Nephron (organoid): Measurements from ENCODE around the gene CBR3.
"Not testable (repeated sequence)": the region's sequence is repeated elsewhere in the genome, so short reads cannot be mapped to it uniquely, and the experiment has no call there.

Source experiments
- H3K27ac Mint-ChIP-seq, 3 experiments: 2 replicates each; pipeline ENCODE4 v1.8.0; 2020; ENCODE audit warnings: mixed read lengths in 3 of 3, mild to moderate bottlenecking in 2 of 3, moderate library complexity in 1 of 3
- H3K27me3 Mint-ChIP-seq: 2 replicates; pipeline ENCODE4 v1.8.0; 2021; ENCODE audit warnings: low read depth, mild to moderate bottlenecking, moderate library complexity, mixed read lengths
- H3K36me3 Mint-ChIP-seq: 2 replicates; pipeline ENCODE4 v1.8.0; 2020; ENCODE audit warnings: low read depth, mixed read lengths
- H3K4me1 Mint-ChIP-seq: 2 replicates; pipeline ENCODE4 v1.8.0; 2020; ENCODE audit warnings: mixed read lengths
- H3K4me3 Mint-ChIP-seq, 3 experiments: 2 replicates each; pipeline ENCODE4 v1.8.0; 2020; ENCODE audit warnings: mild to moderate bottlenecking in 3 of 3, mixed read lengths in 3 of 3, moderate library complexity in 2 of 3
- H3K9me3 Mint-ChIP-seq: 2 replicates; pipeline ENCODE4 v1.8.0; 2020; ENCODE audit warnings: mixed read lengths
- TF ChIP-seq, protein P1 (sequence below), 3 experiments: fragments of 200-600 bp; sonication (generic); IDR thresholded peaks; one replicate each; pipeline ENCODE4 v1.5.0; 2021; ENCODE audit warnings: antibody characterized with exemption in 3 of 3; ENCODE audit not compliant: unreplicated experiment in 3 of 3

CBR3 gene

DNA sequence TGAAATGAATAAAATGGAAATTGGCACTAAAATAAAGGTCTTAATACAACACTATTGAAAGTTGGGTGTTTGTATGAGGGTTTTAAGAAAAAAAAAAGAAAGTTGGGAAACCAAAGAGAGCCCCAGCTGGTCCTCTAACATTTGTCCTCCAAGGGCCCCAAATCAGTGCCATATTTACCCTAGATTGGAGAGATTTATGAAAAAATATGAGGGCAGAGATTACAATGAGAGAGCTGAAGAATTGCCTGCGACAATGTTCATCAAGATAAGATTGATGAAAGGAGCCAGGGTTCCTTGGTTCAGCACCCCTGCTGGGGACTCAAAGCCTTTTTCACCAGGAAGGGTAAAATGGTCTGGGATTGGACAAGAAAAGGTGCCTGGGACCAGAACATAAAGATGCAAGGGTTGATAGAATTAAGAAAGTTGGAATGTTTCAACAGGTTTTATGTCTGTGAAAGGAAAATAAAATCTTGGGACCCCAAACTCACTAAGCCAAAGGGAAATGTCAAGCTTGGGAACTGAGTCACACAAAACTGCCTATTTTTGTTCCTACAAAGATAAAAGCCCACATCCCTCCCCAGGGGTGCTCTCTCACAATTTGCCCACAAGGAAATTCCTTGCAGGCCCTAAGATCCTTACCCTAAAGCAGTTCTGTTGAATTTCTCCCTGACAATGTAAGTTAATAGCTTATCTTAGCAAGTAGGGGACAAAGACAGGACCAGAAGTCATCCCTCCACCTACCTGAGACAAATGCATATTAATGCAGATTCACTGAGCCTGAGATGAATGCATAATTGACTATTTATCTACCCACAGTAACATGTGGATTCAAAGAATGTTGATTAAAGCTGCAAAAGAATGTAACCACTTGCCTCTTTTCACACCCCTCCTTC, 38.2 kb upstream of the CBR3 start:
- Mint-ChIP-seq H3K27ac (peak overlapping the region in 1 of 3 experiments; percentile 95), H3K9me3 (peaks cover 12% of the 10 kb centered on the region), H3K4me1 (no peaks in the 10 kb centered on the region), H3K4me3 (no peak overlapping the region), H3K27me3 (peaks cover 21% of the 10 kb centered on the region), H3K36me3 (peaks cover 6% of the 10 kb centered on the region)
- TF ChIP-seq, protein P1, sequence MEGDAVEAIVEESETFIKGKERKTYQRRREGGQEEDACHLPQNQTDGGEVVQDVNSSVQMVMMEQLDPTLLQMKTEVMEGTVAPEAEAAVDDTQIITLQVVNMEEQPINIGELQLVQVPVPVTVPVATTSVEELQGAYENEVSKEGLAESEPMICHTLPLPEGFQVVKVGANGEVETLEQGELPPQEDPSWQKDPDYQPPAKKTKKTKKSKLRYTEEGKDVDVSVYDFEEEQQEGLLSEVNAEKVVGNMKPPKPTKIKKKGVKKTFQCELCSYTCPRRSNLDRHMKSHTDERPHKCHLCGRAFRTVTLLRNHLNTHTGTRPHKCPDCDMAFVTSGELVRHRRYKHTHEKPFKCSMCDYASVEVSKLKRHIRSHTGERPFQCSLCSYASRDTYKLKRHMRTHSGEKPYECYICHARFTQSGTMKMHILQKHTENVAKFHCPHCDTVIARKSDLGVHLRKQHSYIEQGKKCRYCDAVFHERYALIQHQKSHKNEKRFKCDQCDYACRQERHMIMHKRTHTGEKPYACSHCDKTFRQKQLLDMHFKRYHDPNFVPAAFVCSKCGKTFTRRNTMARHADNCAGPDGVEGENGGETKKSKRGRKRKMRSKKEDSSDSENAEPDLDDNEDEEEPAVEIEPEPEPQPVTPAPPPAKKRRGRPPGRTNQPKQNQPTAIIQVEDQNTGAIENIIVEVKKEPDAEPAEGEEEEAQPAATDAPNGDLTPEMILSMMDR (IDR thresholded peaks at IDR 0.05; ENCODE audit: unreplicated experiment in 3 of 3), result no peak

DNA sequence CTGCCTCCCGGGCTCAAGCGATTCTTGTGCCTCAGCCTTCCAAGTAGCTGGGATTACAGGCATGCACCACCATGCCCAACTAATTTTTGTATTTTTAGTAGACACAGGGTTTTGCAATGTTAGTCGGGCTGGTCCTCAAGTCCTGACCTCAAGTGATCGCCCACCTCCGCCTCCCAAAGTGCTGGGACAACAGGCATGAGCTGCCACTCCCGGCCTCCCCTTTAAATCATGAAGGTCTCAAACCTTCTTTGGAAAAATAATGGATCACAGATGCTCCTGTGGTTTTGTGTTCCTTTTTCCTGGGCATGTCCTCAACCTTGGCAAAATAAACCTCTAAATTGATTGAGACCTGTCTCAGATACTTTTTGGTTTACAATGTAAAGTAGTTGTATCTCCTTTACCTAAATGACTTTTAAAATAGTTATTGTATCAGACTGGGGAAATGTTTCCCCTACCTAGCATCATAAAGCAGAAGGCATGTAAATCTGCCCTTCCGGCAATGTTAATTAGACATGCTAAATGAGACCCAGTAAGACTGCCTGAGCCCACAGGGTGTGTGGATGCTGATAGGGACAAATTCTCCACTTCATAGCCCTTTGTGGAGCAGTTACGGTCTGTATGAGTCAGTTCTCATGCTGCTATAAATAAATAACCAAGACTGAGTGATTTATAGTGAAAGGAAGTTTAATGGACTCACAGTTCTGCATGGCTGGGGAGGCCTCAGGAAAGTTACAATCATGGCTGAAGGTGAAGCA, 37.3 kb upstream of the CBR3 start:
- Mint-ChIP-seq H3K4me1 (no peaks in the 10 kb centered on the region), H3K27me3 (peaks cover 24% of the 10 kb centered on the region), H3K4me3 (no peak overlapping the region), H3K9me3 (peaks cover 14% of the 10 kb centered on the region), H3K36me3 (peaks cover 6% of the 10 kb centered on the region), H3K27ac (peak overlapping the region; percentile 83 to 95 (median 91))
- TF ChIP-seq, protein P1 (IDR thresholded peaks at IDR 0.05; ENCODE audit: unreplicated experiment in 3 of 3), result no peak

DNA sequence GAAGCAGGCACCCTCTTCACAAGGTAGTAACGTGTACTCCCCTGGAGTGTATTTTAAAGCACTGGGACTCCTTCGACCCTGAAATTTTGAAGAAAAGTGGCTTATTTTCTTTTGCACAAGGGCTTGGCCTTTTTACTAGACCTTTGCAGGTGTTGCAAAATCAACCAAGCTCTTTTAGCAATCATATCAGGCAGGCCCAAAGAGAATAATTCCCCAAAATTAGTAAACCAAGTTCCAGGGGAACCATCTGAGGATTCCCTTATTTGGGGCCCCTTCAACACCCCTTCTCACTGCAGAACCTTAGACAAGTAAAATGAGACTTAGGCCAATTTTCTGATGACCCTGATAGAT, 36.7 kb upstream of the CBR3 start:
- no peaks in the 10 kb centered on the region for H3K4me1 Mint-ChIP-seq
- peaks cover 15% of the 10 kb centered on the region for H3K9me3 Mint-ChIP-seq
- no peak overlapping the region for H3K4me3 Mint-ChIP-seq
- H3K27me3 Mint-ChIP-seq, result peaks cover 25% of the 10 kb centered on the region
- H3K36me3 Mint-ChIP-seq, result peaks cover 6% of the 10 kb centered on the region
- TF ChIP-seq, protein P1 (IDR thresholded peaks at IDR 0.05; ENCODE audit: unreplicated experiment in 3 of 3), result no peak
- peak overlapping the region; percentile 83 to 95 (median 91) for H3K27ac Mint-ChIP-seq

DNA sequence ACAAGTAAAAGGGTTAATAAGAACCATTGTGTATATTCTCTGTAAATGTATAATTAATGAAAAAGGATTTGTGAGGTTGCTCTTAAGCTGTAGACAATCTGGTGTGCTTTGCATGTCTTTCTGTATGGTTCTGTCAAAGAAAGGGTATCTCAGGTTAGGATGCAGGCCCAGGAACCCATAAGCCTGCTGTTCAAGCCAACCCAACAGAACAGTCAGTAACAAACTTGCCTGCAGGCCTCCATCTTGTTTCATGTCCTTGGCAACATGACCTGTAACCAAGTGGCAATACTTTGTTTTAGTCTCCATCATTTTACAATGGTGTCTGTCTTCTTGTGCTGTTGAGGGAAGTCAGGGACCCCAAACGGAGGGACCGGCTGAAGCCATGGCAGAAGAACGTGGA, 35.9 kb upstream of the CBR3 start:
- H3K9me3 Mint-ChIP-seq, result peaks cover 13% of the 10 kb centered on the region
- peak overlapping the region in 2 of 3 experiments; percentile 55 to 95 for H3K27ac Mint-ChIP-seq
- no peaks in the 10 kb centered on the region for H3K4me1 Mint-ChIP-seq
- peaks cover 28% of the 10 kb centered on the region for H3K27me3 Mint-ChIP-seq
- TF ChIP-seq, protein P1 (IDR thresholded peaks at IDR 0.05; ENCODE audit: unreplicated experiment in 3 of 3), result no peak
- no peak overlapping the region for H3K4me3 Mint-ChIP-seq
- H3K36me3 Mint-ChIP-seq, result no peaks in the 10 kb centered on the region

DNA sequence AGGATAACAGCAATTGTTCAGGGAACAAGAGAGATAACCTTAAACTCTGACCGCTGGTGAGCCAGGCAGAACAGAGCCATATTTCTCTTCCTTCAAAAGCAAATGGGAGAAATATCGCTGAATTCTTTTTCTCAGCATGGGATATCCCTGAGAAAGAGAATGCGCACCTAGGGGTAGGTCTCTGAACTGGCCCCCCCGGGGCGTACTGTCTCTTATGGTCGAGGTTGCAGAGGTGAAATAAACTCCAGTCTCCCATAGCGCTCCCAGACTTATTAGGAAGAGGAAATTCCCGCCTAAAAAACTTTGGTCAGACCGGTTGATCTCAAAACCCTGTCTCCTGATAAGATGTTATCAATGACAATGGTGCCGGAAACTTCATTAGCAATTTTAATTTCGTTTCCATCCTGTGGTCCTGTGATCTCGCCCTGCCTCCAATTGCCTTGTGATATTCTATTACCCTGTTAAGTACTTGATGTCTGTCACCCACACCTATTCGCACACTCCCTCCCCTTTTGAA, 35.1 kb upstream of the CBR3 start:
- Mint-ChIP-seq H3K27ac (peak overlapping the region in 2 of 3 experiments; percentile 55 to 95), H3K27me3 (peaks cover 36% of the 10 kb centered on the region), H3K9me3 (peaks cover 18% of the 10 kb centered on the region)
- H3K36me3 Mint-ChIP-seq, H3K4me3 Mint-ChIP-seq, H3K4me1 Mint-ChIP-seq: not testable (repeated sequence)

DNA sequence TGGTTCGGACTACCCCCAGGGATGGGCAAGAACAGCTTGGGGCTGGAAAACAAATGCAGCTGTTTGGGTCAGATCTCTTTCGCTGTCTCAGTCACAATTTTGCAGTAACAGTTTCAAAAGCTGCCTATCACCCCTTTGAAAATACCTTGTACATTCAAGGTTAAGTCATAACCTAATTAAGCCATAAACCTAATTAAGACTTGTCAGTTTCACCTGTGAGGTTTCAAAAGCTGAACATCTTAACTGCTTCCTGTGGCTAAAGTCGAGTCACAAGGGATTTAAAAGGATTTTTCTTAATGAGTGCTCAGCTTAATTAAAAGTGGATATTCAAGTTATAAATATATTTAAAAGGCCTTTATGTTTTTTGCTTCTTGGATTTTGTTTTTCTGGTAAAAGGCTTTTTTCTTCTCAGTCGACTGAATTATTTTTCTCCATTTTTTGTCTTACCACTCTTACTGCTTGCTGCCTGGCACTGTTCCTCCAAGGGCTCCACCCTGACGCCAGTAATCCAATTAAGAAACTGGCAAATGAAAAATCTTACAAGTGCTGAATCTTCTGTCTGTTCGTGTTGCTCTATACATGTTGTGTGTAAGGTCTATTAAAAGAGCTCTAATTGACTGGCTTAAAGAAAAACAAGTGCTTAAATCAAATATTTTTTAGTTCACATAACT, 33.8 kb upstream of the CBR3 start:
- Mint-ChIP-seq H3K4me1 (peaks cover 9% of the 10 kb centered on the region), H3K27me3 (peaks cover 49% of the 10 kb centered on the region), H3K4me3 (no peak overlapping the region), H3K27ac (no peak overlapping the region), H3K9me3 (peaks cover 14% of the 10 kb centered on the region), H3K36me3 (no peaks in the 10 kb centered on the region)
- TF ChIP-seq, protein P1 (IDR thresholded peaks at IDR 0.05; ENCODE audit: unreplicated experiment in 3 of 3), result no peak
